ENCODE data around the gene SMG9.

- TF ChIP-seq CTCF (IDR thresholded peaks at IDR 0.05; ENCODE audit: low read depth, low read length, poor library complexity, severe bottlenecking) (no peak), EZH2phosphoT487 (IDR thresholded peaks at IDR 0.05; ENCODE audit: borderline replicate concordance, low read length) (no peak)
Observed at GRCh38 chr19:43767316-43767715, 12.6 kb upstream of the SMG9 start.
